H1 (cell line): ENCODE results near the gene PLPP2.

Experiments used
- CBX5 ChIP-seq: fragments of 300-800, 300-1000 bp; sonication (generic); IDR thresholded peaks from 2 replicates; pipeline ENCODE4 v1.7.1; 2016; ENCODE audit warnings: antibody characterized with exemption, low read length, low read depth
- CHD1 ChIP-seq: IDR thresholded peaks from 2 replicates; pipeline ENCODE4 v1.6.1; 2012; ENCODE audit warnings: low read depth, low read length, improper control_type of control experiment
- CTCF ChIP-seq, 3 experiments: IDR thresholded peaks; 1 replicate in 2 of 3; 2 replicates in 1 of 3; pipeline versions ENCODE4 v1.5.1 to v1.6.1; 2011; ENCODE audit warnings: low read length in 3 of 3, mild to moderate bottlenecking in 3 of 3, inconsistent platforms in 2 of 3, low read depth in 1 of 3, moderate library complexity in 1 of 3; ENCODE audit not compliant: insufficient read depth in 1 of 3; ENCODE audit errors: control extremely low read depth in 1 of 3
- EZH2 ChIP-seq: fragments of 200-600 bp; sonication (generic); IDR thresholded peaks from 2 replicates; pipeline ENCODE4 v1.7.1; 2012; ENCODE audit warnings: low read depth, mild to moderate bottlenecking, moderate library complexity, low read length, inconsistent platforms; ENCODE audit not compliant: severe bottlenecking
- GABPA ChIP-seq: IDR thresholded peaks from 2 replicates; pipeline ENCODE4 v1.6.1; 2011; ENCODE audit warnings: mild to moderate bottlenecking, low read length, moderate library complexity, borderline replicate concordance; ENCODE audit not compliant: insufficient read depth
- KDM4A ChIP-seq: IDR thresholded peaks from one replicate; pipeline ENCODE4 v1.7.1; 2012; ENCODE audit warnings: low read depth, mild to moderate bottlenecking, moderate library complexity, low read length, inconsistent platforms; ENCODE audit not compliant: severe bottlenecking
- NRF1 ChIP-seq: IDR thresholded peaks from 2 replicates; pipeline ENCODE4 v1.6.1; 2011; ENCODE audit warnings: mild to moderate bottlenecking, low read depth, low read length, improper control_type of control experiment
- POLR2A ChIP-seq, 2 experiments: IDR thresholded peaks; 1 replicate in 1 of 2; 2 replicates in 1 of 2; pipeline ENCODE4 v1.6.1; 2011; ENCODE audit warnings: low read depth in 2 of 2, low read length in 2 of 2, mild to moderate bottlenecking in 2 of 2; ENCODE audit errors: control extremely low read depth in 1 of 2
- RNF2 ChIP-seq: fragments of 200-900, 300-1000 bp; sonication (generic); IDR thresholded peaks from 2 replicates; pipeline ENCODE4 v1.7.1; 2016; ENCODE audit warnings: borderline replicate concordance, low read depth, mild to moderate bottlenecking, antibody characterized with exemption, low read length; ENCODE audit not compliant: poor library complexity, severe bottlenecking; ENCODE audit errors: missing control alignments
- SP2 ChIP-seq: IDR thresholded peaks from 2 replicates; pipeline ENCODE4 v1.6.1; 2012; ENCODE audit warnings: mild to moderate bottlenecking, low read length, inconsistent platforms
- SUZ12 ChIP-seq: fragments of 200-600 bp; sonication (generic); IDR thresholded peaks from 2 replicates; pipeline ENCODE4 v1.6.1; 2012; ENCODE audit warnings: mild to moderate bottlenecking, inconsistent platforms, low read length, moderate library complexity, mixed read lengths
- TAF1 ChIP-seq: IDR thresholded peaks from 2 replicates; pipeline ENCODE4 v1.6.1; 2011; ENCODE audit warnings: mild to moderate bottlenecking, low read depth, low read length
- TEAD4 ChIP-seq: IDR thresholded peaks from 2 replicates; pipeline ENCODE4 v1.6.1; 2012; ENCODE audit warnings: low read depth, low read length, inconsistent platforms, mixed read lengths
- YY1 ChIP-seq: IDR thresholded peaks from 2 replicates; pipeline ENCODE4 v1.6.1; 2011; ENCODE audit warnings: low read depth, mild to moderate bottlenecking, low read length

GRCh38 chr19:292951-293350 lies 1.7 kb upstream of the PLPP2 start:
- TF ChIP-seq EZH2 (no peak), CTCF (IDR thresholded peaks at IDR 0.05; ENCODE audit: control extremely low read depth in 1 of 3, insufficient read depth in 1 of 3, low read depth in 1 of 3, low read length in 3 of 3) (no peak), TEAD4 (no peak), RNF2 (no peak), TAF1 (no peak), CBX5 (no peak), GABPA (no peak), KDM4A (no peak), NRF1 (no peak), POLR2A (IDR thresholded peaks at IDR 0.05; ENCODE audit: control extremely low read depth in 1 of 2, low read depth in 2 of 2, low read length in 2 of 2) (no peak), YY1 (no peak), SP2 (no peak), CHD1 (no peak), SUZ12 (no peak)
